VCaP (cell line): ENCODE measurements around the gene POLR3G.

Source experiments
- H3K27ac ChIP-seq: fragments of 450-650 bp; 2 replicates; pipeline ENCODE4 v1.5.1; 2017
- CTCF ChIP-seq: fragments of 450-650 bp; conservative IDR thresholded peaks from 2 replicates; pipeline ENCODE4 v1.5.1; 2017; ENCODE audit warnings: mild to moderate bottlenecking, moderate library complexity

Gene POLR3G

GRCh38 chr5:90461288-90461687, 13.4 kb upstream of the POLR3G start:
- no peak for TF ChIP-seq CTCF
- H3K27ac ChIP-seq, result no peak overlapping the region

GRCh38 chr5:90472783-90473395, 1.8 kb upstream of the POLR3G start:
- H3K27ac ChIP-seq, result peak overlapping the region; percentile 83

GRCh38 chr5:90473396-90474234, 1.0 kb upstream of the POLR3G start:
- H3K27ac ChIP-seq, result peak overlapping the region; percentile 83
- TF ChIP-seq CTCF, result no peak

More at GRCh38 chr5:90472783-90473395, 1.8 kb upstream of the POLR3G start:
- TF ChIP-seq CTCF, result no peak

GRCh38 chr5:90475436-90475980, 844 bp downstream of the POLR3G start:
- H3K27ac ChIP-seq, result peak overlapping the region; percentile 83; the same call in 1 of the 2 replicates
- TF ChIP-seq CTCF, result no peak

GRCh38 chr5:90476391-90476790, 1.7 kb downstream of the POLR3G start:
- no peak overlapping the region for H3K27ac ChIP-seq
- TF ChIP-seq CTCF, result no peak

- no peak for TF ChIP-seq CTCF
- H3K27ac ChIP-seq, result no peak overlapping the region
Measured at GRCh38 chr5:90477073-90477472, 2.4 kb downstream of the POLR3G start.

- H3K27ac ChIP-seq, result no peak overlapping the region
Measured at GRCh38 chr5:90477621-90478215, 3.1 kb downstream of the POLR3G start.

More at GRCh38 chr5:90477621-90478215, 3.1 kb downstream of the POLR3G start:
- TF ChIP-seq CTCF, result no peak
